Common myeloid progenitor, CD34-positive (primary cell): Measurements from ENCODE around the gene FICD.

Experiments used
- CTCF ChIA-PET: fragments of 350-600 bp; sonication (Branson Sonifier 250); formaldehyde crosslinking; loops from one replicate; lab custom pipeline; 2021; ENCODE audit warnings: antibody characterized with exemption; lab: Charles Lee
- POLR2A ChIA-PET: fragments of 350-600 bp; sonication (Branson Sonifier 250); formaldehyde crosslinking; loops from one replicate; lab custom pipeline; 2021; ENCODE audit warnings: antibody characterized with exemption; lab: Charles Lee
- DNase-seq, 3 donors: peaks; one replicate each; pipeline versions ENCODE4 v3.0.0 to v3.0.0-alpha.2; 2013
- H3K27ac ChIP-seq, 2 experiments: 1 replicate in 1 of 2; 2 replicates in 1 of 2; pipeline ENCODE4 v1.7.0; 2013; ENCODE audit warnings: inconsistent platforms in 2 of 2, low read length in 2 of 2, mild to moderate bottlenecking in 2 of 2, low read depth in 1 of 2, moderate library complexity in 1 of 2; ENCODE audit not compliant: severe bottlenecking in 2 of 2, insufficient read depth in 1 of 2, poor library complexity in 1 of 2
- H3K27me3 ChIP-seq, 5 experiments: replicated peaks in 2 of 5; 1 replicate in 3 of 5; 2 replicates in 2 of 5; pipeline versions ENCODE4 v1.6.1 to v1.7.0; 2013; ENCODE audit warnings: low read length in 4 of 5, mild to moderate bottlenecking in 2 of 5, moderate library complexity in 2 of 5, inconsistent platforms in 1 of 5; ENCODE audit not compliant: insufficient read depth in 5 of 5, control insufficient read depth in 4 of 5
- H3K36me3 ChIP-seq, 4 experiments: 1 replicate in 2 of 4; 2 replicates in 2 of 4; pipeline versions ENCODE4 v1.6.1 to v1.7.0; 2013; ENCODE audit warnings: low read length in 3 of 4, control low read depth in 1 of 4, mild to moderate bottlenecking in 1 of 4; ENCODE audit not compliant: control insufficient read depth in 4 of 4, insufficient read depth in 4 of 4
- H3K4me1 ChIP-seq, 4 experiments: 1 replicate in 3 of 4; 2 replicates in 1 of 4; pipeline versions ENCODE4 v1.6.1 to v1.7.1; 2013; ENCODE audit warnings: low read length in 3 of 4, mild to moderate bottlenecking in 3 of 4, control low read depth in 1 of 4, inconsistent platforms in 1 of 4, moderate library complexity in 1 of 4; ENCODE audit not compliant: control insufficient read depth in 4 of 4, insufficient read depth in 4 of 4; ENCODE audit errors: control extremely low read depth in 1 of 4
- H3K4me3 ChIP-seq, 7 experiments: 1 replicate in 4 of 7; 2 replicates in 3 of 7; pipeline versions ENCODE4 v1.5.1 to v1.7.0; 2013; ENCODE audit warnings: mild to moderate bottlenecking in 7 of 7, low read length in 6 of 7, moderate library complexity in 6 of 7, inconsistent platforms in 2 of 7, low read depth in 2 of 7, control low read depth in 1 of 7; ENCODE audit not compliant: insufficient read depth in 4 of 7, control insufficient read depth in 1 of 7; ENCODE audit errors: extremely low read depth in 1 of 7
- H3K9me3 ChIP-seq, 5 experiments: 1 replicate in 4 of 5; 2 replicates in 1 of 5; pipeline versions ENCODE4 v1.6.1 to v1.7.1; 2013; ENCODE audit warnings: low read length in 4 of 5, mild to moderate bottlenecking in 2 of 5, inconsistent platforms in 1 of 5, low read depth in 1 of 5, moderate library complexity in 1 of 5; ENCODE audit not compliant: control insufficient read depth in 4 of 5, insufficient read depth in 2 of 5; ENCODE audit errors: control extremely low read depth in 1 of 5
- WGBS: methylation state at CpG from one replicate; pipeline ENCODE4 v1.1.5; 2013; ENCODE audit not compliant: insufficient coverage; 5-methylcytosine and 5-hydroxymethylcytosine counted together

FICD gene

DNA sequence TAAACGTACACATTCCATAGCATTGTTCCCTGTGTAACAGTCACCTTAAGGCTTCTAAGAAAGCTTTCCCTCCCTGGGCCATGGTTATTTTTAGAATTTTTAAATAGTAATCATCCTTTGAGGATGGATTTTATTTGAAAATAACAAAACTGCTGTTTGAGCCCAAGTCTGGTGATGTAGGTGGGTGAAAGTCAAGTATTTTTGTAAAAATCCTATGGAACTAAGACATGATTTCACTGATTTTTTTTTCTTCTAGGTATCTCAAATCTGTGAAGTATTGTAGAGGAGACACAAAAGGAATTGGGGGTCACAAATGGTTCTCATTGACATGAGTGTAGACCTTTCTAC, 48.7 kb downstream of the FICD start:
- 0% methylated on average over 1 of the region's 1 CpG for WGBS
- H3K27me3 ChIP-seq: no peaks in the 10 kb centered on the region
- H3K4me1 ChIP-seq: peaks cover 43 to 82% (median 71%) of the 10 kb centered on the region in 4 experiments
- CTCF ChIA-PET: interaction anchor here (1.0 to 20.3 kb wide), 13 partner anchors 9 to 387 kb away, joined by 3 to 591 read pairs (median 5); partner anchors contain the start of gene SELPLG
- peaks cover 5 to 36% (median 25%) of the 10 kb centered on the region in 4 experiments for H3K36me3 ChIP-seq
- peak overlapping the region in 1 of 2 experiments; percentile 91 for H3K27ac ChIP-seq
- DNase-seq: no peak
- no peaks in the 10 kb centered on the region for H3K9me3 ChIP-seq
- POLR2A ChIA-PET: no interaction called here
- peak overlapping the region in 4 of 7 experiments; percentile 4 to 100 (median 95) for H3K4me3 ChIP-seq

DNA sequence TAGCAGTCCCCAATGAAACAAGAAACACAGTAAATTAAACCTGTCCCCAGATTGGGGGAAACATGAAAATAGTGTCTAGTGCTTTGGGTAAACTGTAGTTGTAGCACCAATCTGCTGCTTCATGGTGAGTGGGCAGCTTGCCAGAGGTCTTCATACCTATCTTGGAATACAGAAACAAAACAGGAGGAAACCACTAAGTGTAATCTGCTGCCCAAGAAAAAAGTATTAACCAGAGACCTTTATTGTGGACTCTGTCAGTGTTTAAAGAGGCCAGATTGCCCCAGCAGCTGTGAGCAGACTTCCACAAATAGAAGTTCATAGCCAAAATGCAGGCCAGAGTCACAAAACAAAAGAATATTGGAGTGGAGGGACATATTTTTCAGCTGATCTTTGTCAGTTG, 49.6 kb downstream of the FICD start:
- POLR2A ChIA-PET: interaction anchor here (1.3 to 1.7 kb wide), 2 partner anchors 52 to 69 kb away, joined by 4 to 7 read pairs; partner anchors contain the start of gene SELPLG
- Histone ChIP-seq H3K27me3 (no peaks in the 10 kb centered on the region), H3K9me3 (no peaks in the 10 kb centered on the region), H3K4me3 (peak overlapping the region in 3 of 7 experiments; percentile 19 to 61 (median 48)), H3K36me3 (peaks cover 7 to 44% (median 33%) of the 10 kb centered on the region in 4 experiments), H3K4me1 (peaks cover 45 to 75% (median 64%) of the 10 kb centered on the region in 4 experiments), H3K27ac (peak overlapping the region; percentile 14 to 91)
- CTCF ChIA-PET: interaction anchor here (1.0 to 20.3 kb wide), 16 partner anchors 11 to 336 kb away, joined by 3 to 591 read pairs (median 4); partner anchors contain the start of gene SELPLG
- peak; percentile 88 to 95 (median 95) for DNase-seq

DNA sequence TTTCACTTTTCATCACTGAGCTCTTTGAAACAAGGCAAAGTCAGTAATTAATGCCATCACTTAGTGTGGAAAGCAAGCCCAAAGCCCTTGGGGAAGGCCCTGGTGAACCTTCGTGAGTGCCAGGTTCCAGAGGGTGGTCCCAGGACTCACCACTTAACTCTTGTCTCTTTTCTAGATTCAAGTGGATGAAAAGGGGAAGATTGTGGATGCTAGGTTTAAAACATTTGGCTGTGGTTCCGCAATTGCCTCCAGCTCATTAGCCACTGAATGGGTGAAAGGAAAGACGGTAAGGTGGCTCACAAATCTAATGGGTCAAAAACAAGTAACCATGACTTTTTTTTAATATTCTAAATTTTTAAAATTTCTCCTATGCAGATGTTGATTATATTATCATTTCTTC, 50.1 kb downstream of the FICD start:
- ChIA-PET POLR2A (interaction anchor here (1.3 to 1.7 kb wide), 2 partner anchors 52 to 69 kb away, joined by 4 to 7 read pairs; partner anchors contain the start of gene SELPLG), CTCF (interaction anchor here (1.0 to 20.3 kb wide), 16 partner anchors 11 to 306 kb away, joined by 3 to 591 read pairs (median 5); partner anchors contain the start of gene SELPLG)
- H3K36me3 ChIP-seq: peaks cover 7 to 44% (median 33%) of the 10 kb centered on the region in 4 experiments
- peaks cover 42 to 71% (median 60%) of the 10 kb centered on the region in 4 experiments for H3K4me1 ChIP-seq
- H3K27me3 ChIP-seq: no peaks in the 10 kb centered on the region
- H3K9me3 ChIP-seq: no peaks in the 10 kb centered on the region
- peak overlapping the region in 3 of 7 experiments; percentile 19 to 61 (median 48) for H3K4me3 ChIP-seq
- WGBS: 50% methylated on average over 1 of the region's 3 CpGs
- peak in 2 of 3 donors; percentile 46 to 52 for DNase-seq
- peak overlapping the region in 1 of 2 experiments; percentile 91 for H3K27ac ChIP-seq

DNA sequence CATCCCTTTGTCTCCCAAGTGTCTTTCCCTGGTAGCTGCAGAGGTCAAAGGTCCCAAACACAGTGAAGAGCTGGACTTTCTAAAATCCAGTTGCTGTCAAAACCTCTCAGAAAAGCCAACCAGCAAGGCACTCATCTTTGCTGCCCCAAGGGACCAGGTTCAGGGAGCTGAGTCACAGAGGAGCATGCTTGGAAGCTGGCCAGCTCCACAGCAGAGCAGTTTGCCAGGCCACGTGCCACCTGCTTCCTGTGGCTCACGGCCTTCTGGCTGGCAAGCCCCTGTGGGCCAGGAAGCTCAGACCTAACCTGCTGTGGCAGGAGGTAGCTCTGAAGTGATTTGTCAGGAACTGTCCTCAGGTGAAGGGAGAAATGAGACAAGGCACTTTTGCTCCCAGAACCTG, 50.9 kb downstream of the FICD start:
- WGBS: 0% methylated on average over 2 of the region's 2 CpGs

DNA sequence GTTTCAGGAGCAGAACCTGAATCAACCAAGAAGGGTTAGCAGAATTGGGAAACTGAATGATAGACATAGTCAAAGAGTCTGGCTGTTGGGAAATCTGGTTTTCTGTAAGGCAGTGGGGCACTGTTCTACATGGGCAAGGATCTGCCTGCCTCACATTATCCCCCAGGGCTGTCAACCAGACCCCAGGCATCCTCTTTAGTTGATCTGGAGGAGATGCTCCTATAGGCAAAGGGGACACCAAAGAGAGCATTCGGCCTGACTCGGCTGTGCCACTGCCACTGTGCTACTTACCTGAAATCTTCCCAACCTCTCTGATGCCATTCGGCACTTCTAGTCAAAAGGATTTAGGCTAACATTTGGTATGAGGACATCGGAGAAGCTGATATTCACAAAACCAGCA, 51.4 kb downstream of the FICD start:
- no peaks in the 10 kb centered on the region for H3K27me3 ChIP-seq
- H3K9me3 ChIP-seq: no peaks in the 10 kb centered on the region
- no peak overlapping the region for H3K4me3 ChIP-seq
- CTCF ChIA-PET: interaction anchor here (0.6 to 20.3 kb wide), 10 partner anchors 10 to 520 kb away, joined by 3 to 591 read pairs (median 4); partner anchors contain the start of gene SELPLG
- H3K4me1 ChIP-seq: peaks cover 39 to 67% (median 56%) of the 10 kb centered on the region in 4 experiments
- POLR2A ChIA-PET: interaction anchor here (1.7 kb wide), 1 partner anchor 68 kb away, joined by 4 read pairs; the partner anchor contains the start of gene SELPLG
- H3K36me3 ChIP-seq: peaks cover 7 to 44% (median 33%) of the 10 kb centered on the region in 4 experiments
- no peak for DNase-seq
- WGBS: 93% methylated on average over 4 of the region's 4 CpGs
- H3K27ac ChIP-seq: no peak overlapping the region

More for the DNA sequence above, 50.9 kb downstream of the FICD start:
- DNase-seq: peak; percentile 87 to 96 (median 96)
- CTCF ChIA-PET: interaction anchor here (0.6 to 20.3 kb wide), 10 partner anchors 10 to 521 kb away, joined by 3 to 591 read pairs (median 4); partner anchors contain the start of gene SELPLG
- Histone ChIP-seq H3K36me3 (peaks cover 7 to 44% (median 33%) of the 10 kb centered on the region in 4 experiments), H3K27me3 (no peaks in the 10 kb centered on the region), H3K27ac (no peak overlapping the region), H3K4me3 (peak overlapping the region in 1 of 7 experiments; percentile 46), H3K9me3 (no peaks in the 10 kb centered on the region), H3K4me1 (peaks cover 39 to 68% (median 57%) of the 10 kb centered on the region in 4 experiments)
- POLR2A ChIA-PET: interaction anchor here (1.7 kb wide), 1 partner anchor 68 kb away, joined by 4 read pairs; the partner anchor contains the start of gene SELPLG

DNA sequence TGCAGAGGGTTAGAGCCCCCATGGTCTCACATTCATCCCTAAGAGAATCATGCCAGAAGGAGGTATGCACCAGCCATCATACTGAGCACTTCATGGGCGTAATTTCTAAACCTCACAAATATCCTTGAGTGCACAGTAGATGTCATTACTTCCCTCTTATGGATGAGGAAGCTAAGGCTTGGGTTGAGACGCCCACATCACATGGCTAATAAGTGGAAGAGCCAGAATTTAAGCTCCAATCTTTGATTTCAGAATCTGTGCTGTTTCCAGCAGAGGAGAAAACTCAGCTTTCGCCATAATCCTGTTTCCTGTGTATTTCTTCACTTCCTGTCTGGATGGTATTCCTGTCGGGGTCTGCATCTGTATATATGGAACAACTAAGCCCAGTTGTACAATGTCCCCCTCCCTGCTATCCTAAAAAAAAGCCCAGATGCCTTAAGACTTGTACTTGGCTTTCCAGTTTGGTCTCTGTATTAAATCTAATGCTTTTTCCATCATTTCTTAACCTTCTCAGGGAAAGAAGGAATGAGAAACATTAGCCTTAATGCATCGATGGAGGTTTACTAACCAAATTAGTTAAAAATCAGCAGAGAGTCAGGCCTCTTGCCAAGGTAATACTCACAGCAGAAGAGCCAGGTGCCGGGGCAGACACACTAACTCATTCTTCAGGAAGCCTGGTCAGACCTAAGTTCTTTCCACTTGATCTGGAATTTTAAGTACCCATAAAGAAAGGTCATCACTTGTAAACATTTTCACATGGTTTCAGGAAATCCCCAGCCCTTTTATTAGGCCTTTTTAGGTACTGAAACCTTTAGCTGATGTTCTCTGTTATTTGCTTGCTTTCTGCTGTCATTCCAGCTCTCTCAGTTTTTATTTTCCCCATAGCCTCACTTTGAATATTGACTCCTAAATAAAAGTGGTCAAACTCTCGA, 52.6 kb downstream of the FICD start:
- ChIA-PET CTCF (interaction anchor here (0.6 to 20.3 kb wide), 8 partner anchors 9 to 383 kb away, joined by 3 to 591 read pairs (median 6); partner anchors contain the start of gene SELPLG), POLR2A (no interaction called here)
- no peak for DNase-seq
- WGBS: 87% methylated on average over 6 of the region's 7 CpGs
- no peaks in the 10 kb centered on the region for H3K9me3 ChIP-seq
- no peak overlapping the region for H3K27ac ChIP-seq
- peaks cover 7 to 44% (median 33%) of the 10 kb centered on the region in 4 experiments for H3K36me3 ChIP-seq
- no peak overlapping the region for H3K4me3 ChIP-seq
- H3K4me1 ChIP-seq: peaks cover 35 to 60% (median 51%) of the 10 kb centered on the region in 4 experiments
- no peaks in the 10 kb centered on the region for H3K27me3 ChIP-seq
